HG03025 (cell line): ENCODE measurements around the gene ZNF333.
"Not testable (repeated sequence)": the region's sequence is repeated elsewhere in the genome, so short reads cannot be mapped to it uniquely, and the experiment has no call there.

ENCODE experiments used
- ATAC-seq: cut with Tn5 transposase; IDR thresholded peaks from one replicate; pipeline ENCODE4 v1.9.1; 2021; ENCODE audit warnings: mild to moderate bottlenecking, moderate library complexity; ENCODE audit not compliant: unreplicated experiment, low FRiP score

ZNF333 gene

GRCh38 chr19:14695471-14695870 lies 5.6 kb downstream of the ZNF333 start:
- no peak for ATAC-seq

- no peak for ATAC-seq
Observed at GRCh38 chr19:14699641-14700040, 9.8 kb downstream of the ZNF333 start.

GRCh38 chr19:14700711-14701375 lies 11.0 kb downstream of the ZNF333 start:
- no peak for ATAC-seq

- no peak for ATAC-seq
Observed at GRCh38 chr19:14703833-14704232, 14.0 kb downstream of the ZNF333 start.

- ATAC-seq = no peak
Observed at GRCh38 chr19:14704450-14704849, 14.6 kb downstream of the ZNF333 start.

GRCh38 chr19:14715841-14716240 lies 26.0 kb downstream of the ZNF333 start:
- no peak for ATAC-seq

GRCh38 chr19:14718522-14719116 lies 28.8 kb downstream of the ZNF333 start:
- no peak for ATAC-seq

GRCh38 chr19:14719162-14719561 lies 29.3 kb downstream of the ZNF333 start:
- ATAC-seq = no peak

- ATAC-seq = no peak
Observed at GRCh38 chr19:14722127-14722526, 32.3 kb downstream of the ZNF333 start.

GRCh38 chr19:14728595-14728994 lies 38.7 kb downstream of the ZNF333 start:
- ATAC-seq = no peak

GRCh38 chr19:14731200-14731599 lies 41.4 kb downstream of the ZNF333 start:
- ATAC-seq = no peak

- ATAC-seq = no peak
Observed at GRCh38 chr19:14732510-14732909, 42.7 kb downstream of the ZNF333 start.

GRCh38 chr19:14733574-14733973 lies 43.7 kb downstream of the ZNF333 start:
- ATAC-seq = no peak

GRCh38 chr19:14735915-14736314 lies 46.1 kb downstream of the ZNF333 start:
- no peak for ATAC-seq

GRCh38 chr19:14746886-14747285 lies 57.0 kb downstream of the ZNF333 start:
- ATAC-seq = no peak

- no peak for ATAC-seq
Observed at GRCh38 chr19:14748601-14749000, 58.8 kb downstream of the ZNF333 start.

GRCh38 chr19:14758816-14759215 lies 69.0 kb downstream of the ZNF333 start:
- no peak for ATAC-seq

GRCh38 chr19:14761607-14762006 lies 71.8 kb downstream of the ZNF333 start:
- no peak for ATAC-seq

- ATAC-seq = no peak
Observed at GRCh38 chr19:14762111-14762510, 72.3 kb downstream of the ZNF333 start.

GRCh38 chr19:14763497-14764145 lies 73.8 kb downstream of the ZNF333 start:
- no peak for ATAC-seq

GRCh38 chr19:14764401-14764800 lies 74.6 kb downstream of the ZNF333 start:
- ATAC-seq = no peak

- not testable (repeated sequence) for ATAC-seq
Observed at GRCh38 chr19:14765403-14765802, 75.6 kb downstream of the ZNF333 start.
